Panc1 (cell line): ENCODE results near the gene MAP3K20. TPM values are rescaled to one million over a fixed set of nuclear protein-coding genes. Genes with fewer than 3 reads are reported as not detected.

Source experiments
- ATAC-seq: fragments of 200-7000 bp; cut with Tn5 transposase; 2 replicates; pipeline ENCODE4 v1.9.1; 2020; ENCODE audit warnings: mild to moderate bottlenecking, moderate library complexity
- BruUV-seq: library from RNA; stranded (reverse); fragments of 400-500 nt; replicated peaks from 2 replicates; lab custom pipeline; 2021; lab: Mats Ljungman, UMichigan
- CTCF ChIA-PET: fragments of 300-600 bp; sonication (Branson Sonifier 250); formaldehyde crosslinking; loops from one replicate; lab custom pipeline; 2022; ENCODE audit warnings: antibody characterized with exemption; lab: Charles Lee
- POLR2A ChIA-PET: fragments of 300-600 bp; sonication (Branson Sonifier 250); formaldehyde crosslinking; loops from one replicate; lab custom pipeline; 2022; ENCODE audit warnings: antibody characterized with exemption; lab: Charles Lee
- DNase-seq: peaks from one replicate; pipeline ENCODE4 v3.0.0-alpha.2; 2010; ENCODE audit warnings: low read depth, low spot score
- H3K27ac ChIP-seq: 2 replicates; pipeline ENCODE4 v1.5.1; 2011; ENCODE audit warnings: mild to moderate bottlenecking, low read length, inconsistent platforms
- H3K27me3 ChIP-seq: fragments of 200-500 bp; sonication (Bioruptor generic); 2 replicates; pipeline ENCODE4 v1.6.0; 2014; ENCODE audit warnings: low read length, inconsistent platforms; ENCODE audit not compliant: control insufficient read depth, insufficient read depth
- H3K36me3 ChIP-seq: fragments of 200-500 bp; sonication (Bioruptor generic); 2 replicates; pipeline ENCODE4 v1.5.1; 2014; ENCODE audit warnings: inconsistent platforms, mild to moderate bottlenecking, low read length, moderate library complexity; ENCODE audit not compliant: control insufficient read depth, insufficient read depth
- H3K4me1 ChIP-seq: 2 replicates; pipeline ENCODE4 v1.5.1; 2011; ENCODE audit warnings: inconsistent platforms, mild to moderate bottlenecking, low read length, moderate library complexity; ENCODE audit not compliant: control insufficient read depth, insufficient read depth
- H3K4me3 ChIP-seq, 2 experiments: 2 replicates each; pipeline ENCODE4 v1.5.1; 2011 to 2012; ENCODE audit warnings: low read depth in 2 of 2, low read length in 2 of 2, mild to moderate bottlenecking in 2 of 2, inconsistent platforms in 1 of 2, moderate library complexity in 1 of 2
- H3K9me3 ChIP-seq: fragments of 200-500 bp; sonication (Bioruptor generic); 2 replicates; pipeline ENCODE4 v1.5.1; 2014; ENCODE audit warnings: low read depth, mild to moderate bottlenecking, inconsistent platforms, low read length, moderate library complexity; ENCODE audit not compliant: control insufficient read depth, insufficient read depth
- POLR2AphosphoS5 ChIP-seq: IDR thresholded peaks from 2 replicates; pipeline ENCODE4 v1.6.1; 2012; ENCODE audit warnings: mild to moderate bottlenecking, low read depth, low read length, moderate library complexity
- SIN3A ChIP-seq: IDR thresholded peaks from 2 replicates; pipeline ENCODE4 v1.6.1; 2012; ENCODE audit warnings: low read depth, mild to moderate bottlenecking, low read length, moderate library complexity, borderline replicate concordance; ENCODE audit not compliant: insufficient read depth
- TCF7L2 ChIP-seq: IDR thresholded peaks from 2 replicates; pipeline ENCODE4 v1.6.1; 2011; ENCODE audit warnings: mild to moderate bottlenecking, low read depth, low read length, inconsistent platforms
- in situ Hi-C: cut with HindIII; loops from 2 replicates; pipeline ENCODE4 v1.10.0; 2016; ENCODE audit warnings: low sequenced_read_pairs, low pct_unique_long_range_greater_than_20kb
- intact Hi-C: fragments of 100-400 bp; cut with micrococcal nuclease; formaldehyde crosslinking; loops from one replicate; pipeline ENCODE4 v1.10.0; 2022; ENCODE audit not compliant: unreplicated experiment
- total RNA-seq: library from RNA; stranded (reverse); gene quantifications from one replicate; pipeline ENCODE4 v1.2.1, GENCODE V29; 2021; ENCODE audit not compliant: unreplicated experiment
- TF ChIP-seq, protein P1 (sequence below): fragments of 450-650 bp; IDR thresholded peaks from 2 replicates; pipeline ENCODE4 v1.5.1; 2017; ENCODE audit warnings: mild to moderate bottlenecking
- TF ChIP-seq, protein P2 (sequence below), 2 experiments: IDR thresholded peaks; 2 replicates each; pipeline ENCODE4 v1.6.1; 2011 to 2012; ENCODE audit warnings: low read depth in 2 of 2, control low read depth in 1 of 2, low read length in 1 of 2, mild to moderate bottlenecking in 1 of 2, moderate library complexity in 1 of 2; ENCODE audit not compliant: insufficient read depth in 1 of 2

The MAP3K20 gene
- total RNA-seq, 1 experiment from 2014 or later = 121 TPM

GRCh38 chr2:173278794-173279526 is 203.3 kb downstream of the MAP3K20 start:
- DNase-seq (no peak), ATAC-seq (no peak)
- Histone ChIP-seq H3K36me3 (no peaks in the 10 kb centered on the region), H3K9me3 (no peaks in the 10 kb centered on the region), H3K27me3 (no peaks in the 10 kb centered on the region), H3K4me1 (no peaks in the 10 kb centered on the region), H3K27ac (no peak overlapping the region), H3K4me3 (no peak overlapping the region)
- ChIA-PET CTCF (interaction anchor here (0.7 kb wide), 1 partner anchor 74 kb away, joined by 5 read pairs; no protein-coding TSS in a partner anchor), POLR2A (no interaction called here)
- intact Hi-C loops = no loop called here
- no TSS peak for BruUV-seq
- TF ChIP-seq, protein P1, sequence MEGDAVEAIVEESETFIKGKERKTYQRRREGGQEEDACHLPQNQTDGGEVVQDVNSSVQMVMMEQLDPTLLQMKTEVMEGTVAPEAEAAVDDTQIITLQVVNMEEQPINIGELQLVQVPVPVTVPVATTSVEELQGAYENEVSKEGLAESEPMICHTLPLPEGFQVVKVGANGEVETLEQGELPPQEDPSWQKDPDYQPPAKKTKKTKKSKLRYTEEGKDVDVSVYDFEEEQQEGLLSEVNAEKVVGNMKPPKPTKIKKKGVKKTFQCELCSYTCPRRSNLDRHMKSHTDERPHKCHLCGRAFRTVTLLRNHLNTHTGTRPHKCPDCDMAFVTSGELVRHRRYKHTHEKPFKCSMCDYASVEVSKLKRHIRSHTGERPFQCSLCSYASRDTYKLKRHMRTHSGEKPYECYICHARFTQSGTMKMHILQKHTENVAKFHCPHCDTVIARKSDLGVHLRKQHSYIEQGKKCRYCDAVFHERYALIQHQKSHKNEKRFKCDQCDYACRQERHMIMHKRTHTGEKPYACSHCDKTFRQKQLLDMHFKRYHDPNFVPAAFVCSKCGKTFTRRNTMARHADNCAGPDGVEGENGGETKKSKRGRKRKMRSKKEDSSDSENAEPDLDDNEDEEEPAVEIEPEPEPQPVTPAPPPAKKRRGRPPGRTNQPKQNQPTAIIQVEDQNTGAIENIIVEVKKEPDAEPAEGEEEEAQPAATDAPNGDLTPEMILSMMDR = no peak
- TF ChIP-seq SIN3A = no peak
- no peak for TF ChIP-seq POLR2AphosphoS5
- in situ Hi-C loops = no loop called here

GRCh38 chr2:173279527-173279868 is 203.9 kb downstream of the MAP3K20 start:
- BruUV-seq = no TSS peak
- no peaks in the 10 kb centered on the region for H3K36me3 ChIP-seq
- no peak overlapping the region for H3K4me3 ChIP-seq
- H3K27ac ChIP-seq = no peak overlapping the region
- DNase-seq = no peak
- H3K9me3 ChIP-seq = no peaks in the 10 kb centered on the region
- ChIA-PET CTCF (no interaction called here), POLR2A (no interaction called here)
- H3K4me1 ChIP-seq = no peaks in the 10 kb centered on the region
- no peaks in the 10 kb centered on the region for H3K27me3 ChIP-seq
- in situ Hi-C loops = no loop called here
- ATAC-seq = no peak
- TF ChIP-seq TCF7L2 = no peak
- TF ChIP-seq, protein P1 = no peak
- TF ChIP-seq POLR2AphosphoS5 = no peak
- TF ChIP-seq SIN3A = no peak
- TF ChIP-seq, protein P2, sequence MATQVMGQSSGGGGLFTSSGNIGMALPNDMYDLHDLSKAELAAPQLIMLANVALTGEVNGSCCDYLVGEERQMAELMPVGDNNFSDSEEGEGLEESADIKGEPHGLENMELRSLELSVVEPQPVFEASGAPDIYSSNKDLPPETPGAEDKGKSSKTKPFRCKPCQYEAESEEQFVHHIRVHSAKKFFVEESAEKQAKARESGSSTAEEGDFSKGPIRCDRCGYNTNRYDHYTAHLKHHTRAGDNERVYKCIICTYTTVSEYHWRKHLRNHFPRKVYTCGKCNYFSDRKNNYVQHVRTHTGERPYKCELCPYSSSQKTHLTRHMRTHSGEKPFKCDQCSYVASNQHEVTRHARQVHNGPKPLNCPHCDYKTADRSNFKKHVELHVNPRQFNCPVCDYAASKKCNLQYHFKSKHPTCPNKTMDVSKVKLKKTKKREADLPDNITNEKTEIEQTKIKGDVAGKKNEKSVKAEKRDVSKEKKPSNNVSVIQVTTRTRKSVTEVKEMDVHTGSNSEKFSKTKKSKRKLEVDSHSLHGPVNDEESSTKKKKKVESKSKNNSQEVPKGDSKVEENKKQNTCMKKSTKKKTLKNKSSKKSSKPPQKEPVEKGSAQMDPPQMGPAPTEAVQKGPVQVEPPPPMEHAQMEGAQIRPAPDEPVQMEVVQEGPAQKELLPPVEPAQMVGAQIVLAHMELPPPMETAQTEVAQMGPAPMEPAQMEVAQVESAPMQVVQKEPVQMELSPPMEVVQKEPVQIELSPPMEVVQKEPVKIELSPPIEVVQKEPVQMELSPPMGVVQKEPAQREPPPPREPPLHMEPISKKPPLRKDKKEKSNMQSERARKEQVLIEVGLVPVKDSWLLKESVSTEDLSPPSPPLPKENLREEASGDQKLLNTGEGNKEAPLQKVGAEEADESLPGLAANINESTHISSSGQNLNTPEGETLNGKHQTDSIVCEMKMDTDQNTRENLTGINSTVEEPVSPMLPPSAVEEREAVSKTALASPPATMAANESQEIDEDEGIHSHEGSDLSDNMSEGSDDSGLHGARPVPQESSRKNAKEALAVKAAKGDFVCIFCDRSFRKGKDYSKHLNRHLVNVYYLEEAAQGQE (IDR thresholded peaks at IDR 0.05; ENCODE audit: insufficient read depth in 1 of 2, low read depth in 2 of 2, low read length in 1 of 2) = no peak
- intact Hi-C loops = no loop called here
